ENCODE measurements around the gene PSD4. TPM values are rescaled to one million over a fixed set of nuclear protein-coding genes. Genes with fewer than 3 reads are reported as not detected.

The PSD4 gene
- total RNA-seq, 2 experiments from 2014 or later = 314 to 388 TPM

GRCh38 chr2:113202305-113203216, 28.8 kb downstream of the PSD4 start:
- ATAC-seq (no peak), DNase-seq (no peak)
- Mint-ChIP-seq H3K27me3 (no peaks in the 10 kb centered on the region), H3K4me3 (no peak overlapping the region), H3K4me1 (peaks cover 19% of the 10 kb centered on the region), H3K9me3 (ENCODE audit: low read depth) (no peaks in the 10 kb centered on the region), H3K36me3 (peaks cover 37% of the 10 kb centered on the region), H3K27ac (peak overlapping the region; percentile 57)
- CTCF ChIA-PET = interaction anchor here (1.2 to 15.9 kb wide), 14 partner anchors 9 to 187 kb away, joined by 3 to 329 read pairs (median 7); partner anchors contain the start of gene PSD4

GRCh38 chr2:113203217-113203530, 29.4 kb downstream of the PSD4 start:
- peak overlapping the region; percentile 57 for H3K27ac Mint-ChIP-seq
- no peaks in the 10 kb centered on the region for H3K27me3 Mint-ChIP-seq
- H3K36me3 Mint-ChIP-seq = peaks cover 32% of the 10 kb centered on the region
- CTCF ChIA-PET = interaction anchor here (0.9 to 15.9 kb wide), 15 partner anchors 9 to 187 kb away, joined by 3 to 329 read pairs (median 11); partner anchors contain the start of gene PSD4
- H3K9me3 Mint-ChIP-seq (ENCODE audit: low read depth) = no peaks in the 10 kb centered on the region
- no peak for DNase-seq
- H3K4me3 Mint-ChIP-seq = no peak overlapping the region
- peaks cover 19% of the 10 kb centered on the region for H3K4me1 Mint-ChIP-seq
- no peak for ATAC-seq

GRCh38 chr2:113203901-113204519, 30.2 kb downstream of the PSD4 start:
- ATAC-seq (peak; percentile 80), DNase-seq (peak; percentile 84)
- Mint-ChIP-seq H3K4me1 (peaks cover 18% of the 10 kb centered on the region), H3K9me3 (ENCODE audit: low read depth) (no peaks in the 10 kb centered on the region), H3K36me3 (peaks cover 32% of the 10 kb centered on the region), H3K27ac (peak overlapping the region; percentile 25), H3K4me3 (no peak overlapping the region), H3K27me3 (no peaks in the 10 kb centered on the region)
- CTCF ChIA-PET = interaction anchor here (0.9 to 15.9 kb wide), 29 partner anchors 8 to 204 kb away, joined by 3 to 329 read pairs (median 6); partner anchors contain the start of gene PSD4

GRCh38 chr2:113206251-113206650, 32.5 kb downstream of the PSD4 start:
- peaks cover 14% of the 10 kb centered on the region for H3K36me3 Mint-ChIP-seq
- CTCF ChIA-PET = interaction anchor here (0.9 to 15.9 kb wide), 6 partner anchors 28 to 184 kb away, joined by 4 to 329 read pairs (median 28); partner anchors contain the start of gene PSD4
- ATAC-seq (no peak), DNase-seq (no peak)
- no peak overlapping the region for H3K27ac Mint-ChIP-seq
- H3K27me3 Mint-ChIP-seq = no peaks in the 10 kb centered on the region
- no peak overlapping the region for H3K4me3 Mint-ChIP-seq
- H3K9me3 Mint-ChIP-seq (ENCODE audit: low read depth) = no peaks in the 10 kb centered on the region
- H3K4me1 Mint-ChIP-seq = peaks cover 11% of the 10 kb centered on the region

GRCh38 chr2:113207021-113207420, 33.2 kb downstream of the PSD4 start:
- Mint-ChIP-seq H3K4me1 (peaks cover 11% of the 10 kb centered on the region), H3K36me3 (peaks cover 12% of the 10 kb centered on the region), H3K9me3 (ENCODE audit: low read depth) (no peaks in the 10 kb centered on the region), H3K4me3 (no peak overlapping the region), H3K27ac (no peak overlapping the region), H3K27me3 (no peaks in the 10 kb centered on the region)
- DNase-seq (no peak), ATAC-seq (no peak)
- CTCF ChIA-PET = interaction anchor here (0.7 to 15.9 kb wide), 6 partner anchors 26 to 1046 kb away, joined by 3 to 329 read pairs (median 12); no protein-coding TSS in a partner anchor

GRCh38 chr2:113208396-113208795, 34.6 kb downstream of the PSD4 start:
- no peak for ATAC-seq
- Mint-ChIP-seq H3K4me1 (peaks cover 5% of the 10 kb centered on the region), H3K27ac (no peak overlapping the region), H3K9me3 (ENCODE audit: low read depth) (no peaks in the 10 kb centered on the region), H3K4me3 (no peak overlapping the region), H3K36me3 (peaks cover 2% of the 10 kb centered on the region), H3K27me3 (no peaks in the 10 kb centered on the region)
- CTCF ChIA-PET = no interaction called here
- no peak for DNase-seq

GRCh38 chr2:113209011-113209645, 35.4 kb downstream of the PSD4 start:
- no peaks in the 10 kb centered on the region for H3K36me3 Mint-ChIP-seq
- peaks cover 4% of the 10 kb centered on the region for H3K4me1 Mint-ChIP-seq
- no peaks in the 10 kb centered on the region for H3K27me3 Mint-ChIP-seq
- H3K27ac Mint-ChIP-seq = no peak overlapping the region
- CTCF ChIA-PET = interaction anchor here (1.1 kb wide), 1 partner anchor 39 kb away, joined by 3 read pairs; no protein-coding TSS in a partner anchor
- DNase-seq (no peak), ATAC-seq (no peak)
- H3K4me3 Mint-ChIP-seq = no peak overlapping the region
- H3K9me3 Mint-ChIP-seq (ENCODE audit: low read depth) = no peaks in the 10 kb centered on the region

- Mint-ChIP-seq H3K27ac (no peak overlapping the region), H3K4me3 (no peak overlapping the region), H3K27me3 (no peaks in the 10 kb centered on the region), H3K4me1 (peaks cover 8% of the 10 kb centered on the region), H3K36me3 (no peaks in the 10 kb centered on the region), H3K9me3 (ENCODE audit: low read depth) (no peaks in the 10 kb centered on the region)
- no peak for DNase-seq
- no peak for ATAC-seq
- CTCF ChIA-PET = interaction anchor here (1.1 kb wide), 1 partner anchor 39 kb away, joined by 3 read pairs; no protein-coding TSS in a partner anchor
Measured at GRCh38 chr2:113209646-113210171, 35.9 kb downstream of the PSD4 start.

GRCh38 chr2:113211226-113212105, 37.7 kb downstream of the PSD4 start:
- CTCF ChIA-PET = interaction anchor here (0.9 to 3.1 kb wide), 6 partner anchors 8 to 131 kb away, joined by 3 to 9 read pairs (median 3); no protein-coding TSS in a partner anchor
- Mint-ChIP-seq H3K27me3 (no peaks in the 10 kb centered on the region), H3K27ac (no peak overlapping the region), H3K4me1 (peaks cover 10% of the 10 kb centered on the region), H3K9me3 (ENCODE audit: low read depth) (no peaks in the 10 kb centered on the region), H3K36me3 (no peaks in the 10 kb centered on the region), H3K4me3 (no peak overlapping the region)
- ATAC-seq = no peak
- DNase-seq = no peak

GRCh38 chr2:113212245-113213060, 38.7 kb downstream of the PSD4 start:
- no peaks in the 10 kb centered on the region for H3K36me3 Mint-ChIP-seq
- H3K27ac Mint-ChIP-seq = no peak overlapping the region
- peaks cover 15% of the 10 kb centered on the region for H3K4me1 Mint-ChIP-seq
- H3K27me3 Mint-ChIP-seq = no peaks in the 10 kb centered on the region
- ATAC-seq = no peak
- H3K9me3 Mint-ChIP-seq (ENCODE audit: low read depth) = no peaks in the 10 kb centered on the region
- no peak for DNase-seq
- CTCF ChIA-PET = interaction anchor here (1.2 to 3.1 kb wide), 5 partner anchors 8 to 132 kb away, joined by 3 to 9 read pairs (median 3); no protein-coding TSS in a partner anchor
- no peak overlapping the region for H3K4me3 Mint-ChIP-seq

GRCh38 chr2:113213061-113213930, 39.5 kb downstream of the PSD4 start:
- ATAC-seq (no peak), DNase-seq (no peak)
- Mint-ChIP-seq H3K9me3 (ENCODE audit: low read depth) (no peaks in the 10 kb centered on the region), H3K27ac (no peak overlapping the region), H3K4me3 (no peak overlapping the region), H3K27me3 (no peaks in the 10 kb centered on the region), H3K4me1 (peaks cover 24% of the 10 kb centered on the region), H3K36me3 (no peaks in the 10 kb centered on the region)
- CTCF ChIA-PET = interaction anchor here (1.6 to 3.1 kb wide), 4 partner anchors 9 to 133 kb away, joined by 3 to 9 read pairs (median 6); no protein-coding TSS in a partner anchor

Measured in activated CD8-positive, alpha-beta memory T cell treated with anti-CD3 and anti-CD28 coated beads, Interleukin-2, amount 10 ng/mL, durations not matched to agents 7 days and 5 days (primary cell).